ENCODE results near the gene KYNU.

Gene KYNU

DNA sequence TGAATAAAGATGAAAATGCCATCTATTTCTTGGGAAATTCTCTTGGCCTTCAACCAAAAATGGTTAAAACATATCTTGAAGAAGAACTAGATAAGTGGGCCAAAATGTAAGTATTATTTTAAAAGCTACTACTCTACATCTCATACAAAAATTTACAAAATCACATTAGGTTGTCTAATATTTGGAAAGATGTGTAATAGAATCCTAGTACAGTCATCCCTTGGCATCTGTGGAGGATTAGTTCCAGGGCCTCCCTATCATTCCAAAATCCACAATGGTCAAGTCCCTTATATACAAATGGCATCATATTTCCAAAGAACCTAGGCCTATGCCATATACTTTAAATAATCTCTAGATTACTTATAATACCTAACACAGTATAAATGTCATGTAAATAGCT is 41.2 kb downstream of the KYNU start:
- TF ChIP-seq, protein P1, sequence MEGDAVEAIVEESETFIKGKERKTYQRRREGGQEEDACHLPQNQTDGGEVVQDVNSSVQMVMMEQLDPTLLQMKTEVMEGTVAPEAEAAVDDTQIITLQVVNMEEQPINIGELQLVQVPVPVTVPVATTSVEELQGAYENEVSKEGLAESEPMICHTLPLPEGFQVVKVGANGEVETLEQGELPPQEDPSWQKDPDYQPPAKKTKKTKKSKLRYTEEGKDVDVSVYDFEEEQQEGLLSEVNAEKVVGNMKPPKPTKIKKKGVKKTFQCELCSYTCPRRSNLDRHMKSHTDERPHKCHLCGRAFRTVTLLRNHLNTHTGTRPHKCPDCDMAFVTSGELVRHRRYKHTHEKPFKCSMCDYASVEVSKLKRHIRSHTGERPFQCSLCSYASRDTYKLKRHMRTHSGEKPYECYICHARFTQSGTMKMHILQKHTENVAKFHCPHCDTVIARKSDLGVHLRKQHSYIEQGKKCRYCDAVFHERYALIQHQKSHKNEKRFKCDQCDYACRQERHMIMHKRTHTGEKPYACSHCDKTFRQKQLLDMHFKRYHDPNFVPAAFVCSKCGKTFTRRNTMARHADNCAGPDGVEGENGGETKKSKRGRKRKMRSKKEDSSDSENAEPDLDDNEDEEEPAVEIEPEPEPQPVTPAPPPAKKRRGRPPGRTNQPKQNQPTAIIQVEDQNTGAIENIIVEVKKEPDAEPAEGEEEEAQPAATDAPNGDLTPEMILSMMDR (IDR thresholded peaks at IDR 0.05; ENCODE audit: low read depth, low read length): no peak
- no peak overlapping the region for H3K4me3 ChIP-seq (ENCODE audit: low read depth, low read length)

DNA sequence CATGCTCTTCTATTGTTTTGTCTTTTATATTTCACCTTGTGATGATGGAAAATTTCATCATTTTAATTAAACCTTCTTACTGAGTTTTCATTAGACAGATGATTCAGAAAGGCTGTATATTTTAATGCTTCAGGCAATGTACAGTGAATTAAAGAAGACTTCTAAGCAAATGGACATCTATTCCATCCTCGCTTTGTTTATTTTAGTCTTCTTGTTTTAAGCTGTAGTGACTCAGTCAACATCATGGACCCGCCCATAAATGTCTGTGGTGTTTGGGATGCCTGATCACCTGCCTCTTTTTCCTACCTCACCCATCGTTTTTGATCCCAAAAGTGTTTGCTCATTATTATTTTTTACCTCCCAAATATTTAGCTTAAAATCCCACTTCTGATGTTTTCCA is 43.1 kb downstream of the KYNU start:
- TF ChIP-seq, protein P1 (IDR thresholded peaks at IDR 0.05; ENCODE audit: low read depth, low read length): no peak
- no peak overlapping the region for H3K4me3 ChIP-seq (ENCODE audit: low read depth, low read length)

DNA sequence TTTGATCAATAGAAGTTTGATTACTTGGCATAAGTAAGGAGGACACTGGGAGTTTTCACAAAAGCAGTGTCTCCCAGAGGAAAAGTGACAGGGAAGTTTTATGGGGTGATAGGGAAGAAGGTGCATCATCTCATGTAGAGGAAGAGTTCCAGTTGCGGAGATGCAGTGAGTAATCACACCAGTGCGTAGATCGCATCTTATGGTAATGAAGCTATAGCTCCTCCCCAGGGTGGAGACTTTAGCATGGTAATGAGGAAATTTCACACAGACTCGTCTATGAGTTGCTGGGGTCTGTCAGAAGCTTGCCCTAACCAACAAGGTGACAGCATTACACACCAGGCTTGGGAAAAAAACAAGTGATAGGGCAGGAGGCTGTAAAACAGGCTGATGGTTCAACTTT is 49.0 kb downstream of the KYNU start:
- H3K4me3 ChIP-seq (ENCODE audit: low read depth, low read length): no peak overlapping the region
- TF ChIP-seq, protein P1 (IDR thresholded peaks at IDR 0.05; ENCODE audit: low read depth, low read length): no peak

DNA sequence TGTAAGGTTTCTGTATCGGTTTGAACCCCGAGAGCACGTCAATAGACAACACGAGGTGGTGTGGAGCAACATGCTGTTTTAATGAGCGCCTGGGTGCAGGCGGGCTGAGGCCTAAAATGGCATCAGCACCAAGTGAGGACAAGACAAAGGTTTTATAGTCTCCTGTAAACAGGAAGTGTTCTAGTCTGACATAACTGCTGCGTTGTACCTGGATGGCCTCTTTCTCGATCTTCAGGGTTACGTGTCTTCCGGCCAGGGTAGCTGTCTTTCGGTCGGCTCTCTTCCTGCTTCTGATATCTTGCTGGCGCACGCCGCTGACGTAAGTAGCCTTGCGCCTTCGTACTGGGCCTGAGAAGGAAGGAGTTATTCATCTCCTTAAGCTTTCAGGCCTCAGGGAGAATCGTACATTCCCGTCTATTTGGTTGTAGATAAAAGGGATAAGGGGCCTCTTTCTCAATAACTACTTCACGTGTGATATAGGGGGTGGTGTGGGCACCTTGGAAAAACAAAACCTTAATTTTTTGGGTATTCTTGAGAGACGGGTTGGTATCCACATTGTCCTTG is 53.5 kb downstream of the KYNU start:
- TF ChIP-seq, protein P1 (IDR thresholded peaks at IDR 0.05; ENCODE audit: low read depth, low read length): no peak
- no peak overlapping the region for H3K4me3 ChIP-seq (ENCODE audit: low read depth, low read length)

DNA sequence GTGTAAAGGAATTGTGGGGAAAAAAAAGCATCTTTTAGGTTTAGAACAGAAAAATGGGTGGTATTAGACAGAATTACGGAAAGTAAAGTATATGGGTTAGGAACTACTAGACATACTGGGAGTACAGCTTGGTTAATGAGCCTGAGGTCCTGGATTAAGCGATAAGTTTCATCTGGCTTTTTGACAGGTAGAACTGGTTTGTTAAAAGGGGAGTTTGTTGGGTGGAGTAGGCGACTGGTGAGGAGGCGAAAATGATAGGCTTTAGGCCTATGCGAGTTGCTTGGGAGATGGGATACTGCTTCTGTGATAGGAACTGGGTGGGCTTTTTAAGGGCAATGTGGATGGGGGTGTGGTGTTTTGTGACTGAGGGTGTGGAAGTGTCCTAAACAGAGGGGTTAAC is 56.5 kb downstream of the KYNU start:
- TF ChIP-seq, protein P1 (IDR thresholded peaks at IDR 0.05; ENCODE audit: low read depth, low read length): no peak
- no peak overlapping the region for H3K4me3 ChIP-seq (ENCODE audit: low read depth, low read length)

DNA sequence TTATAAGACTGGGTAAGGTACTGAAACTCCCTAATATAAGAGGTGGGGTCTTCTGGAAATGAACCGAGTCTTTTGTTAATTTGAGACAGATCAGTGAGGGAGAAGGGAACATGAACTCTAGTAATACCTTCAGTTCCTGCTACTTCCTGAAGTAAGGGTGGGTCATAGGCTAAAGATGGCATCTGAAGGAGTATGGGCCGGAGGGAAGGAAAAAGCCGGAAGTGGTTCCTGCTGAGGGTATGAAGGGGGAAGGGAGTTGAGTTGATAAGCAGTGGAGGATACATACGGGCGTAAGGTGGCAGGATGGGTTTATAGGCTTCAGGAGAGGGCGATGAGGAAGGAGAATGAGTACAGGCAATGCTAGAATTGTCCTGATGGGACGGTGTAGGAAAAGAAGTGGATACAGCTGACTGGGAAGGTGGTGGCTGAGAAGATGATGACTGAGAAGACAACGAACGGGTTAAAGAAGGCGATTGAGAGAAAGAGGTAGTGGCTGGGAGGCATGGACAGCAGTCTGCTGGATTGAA is 58.2 kb downstream of the KYNU start:
- H3K4me3 ChIP-seq (ENCODE audit: low read depth, low read length): no peak overlapping the region
- TF ChIP-seq, protein P1 (IDR thresholded peaks at IDR 0.05; ENCODE audit: low read depth, low read length): no peak

DNA sequence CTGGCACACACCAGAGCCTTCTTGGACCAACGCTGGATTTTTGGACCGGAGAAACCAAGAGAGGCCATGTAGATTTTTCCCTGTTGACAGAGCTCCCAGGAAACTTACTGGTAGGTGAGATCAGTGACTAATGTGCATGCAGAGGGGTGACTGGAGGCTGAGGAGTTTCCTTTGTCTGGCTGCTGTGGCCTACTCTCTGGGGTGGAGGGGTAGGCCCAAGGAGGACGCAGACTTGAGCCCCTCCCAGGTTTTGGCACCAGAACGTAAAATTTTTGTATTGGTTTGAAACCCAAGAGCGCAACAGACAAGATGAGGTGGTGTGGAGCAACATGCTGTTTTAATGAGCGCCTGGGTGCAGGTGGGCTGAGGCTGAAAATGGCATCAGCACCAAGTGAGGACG is 59.2 kb downstream of the KYNU start:
- TF ChIP-seq, protein P1 (IDR thresholded peaks at IDR 0.05; ENCODE audit: low read depth, low read length): no peak
- no peak overlapping the region for H3K4me3 ChIP-seq (ENCODE audit: low read depth, low read length)
